Stimulated activated CD8-positive, alpha-beta memory T cell treated with anti-CD3 and anti-CD28 coated beads, Interleukin-7, amount 100 ng/mL, for 48 hours (primary cell): Measurements from ENCODE around the gene ARID2.

Source experiments
- DNase-seq, 2 donors: peaks; one replicate each; pipeline ENCODE4 v3.0.0-alpha.2; 2020; ENCODE audit warnings: low read depth in 1 of 2; ENCODE audit errors: extremely low read depth in 1 of 2

ARID2 gene

GRCh38 chr12:45918818-45919217 lies 189.3 kb downstream of the ARID2 start:
- no peak for DNase-seq

DNA sequence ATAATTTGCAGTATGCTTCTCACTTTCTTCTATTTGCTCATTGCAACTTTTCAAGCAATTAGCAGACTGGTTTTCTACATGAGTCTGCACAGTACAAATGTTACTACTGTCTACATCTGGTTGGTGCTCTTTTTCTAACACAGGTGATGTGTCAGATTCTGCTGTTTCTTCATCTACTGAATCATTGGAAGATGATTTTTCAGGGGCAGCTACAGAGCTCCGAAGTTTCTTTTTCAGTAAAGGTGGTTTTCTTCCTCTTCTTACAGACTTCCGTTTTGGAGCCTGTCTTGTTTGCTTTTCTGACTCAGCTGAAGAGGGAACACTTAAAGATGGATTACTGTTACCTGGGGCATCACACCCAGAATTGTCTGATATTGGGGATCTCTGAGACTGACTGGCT lies 198.8 kb downstream of the ARID2 start:
- no peak for DNase-seq

- DNase-seq = no peak
These were observed 200.9 kb downstream of the ARID2 start for GRCh38 chr12:45930369-45930768.

DNA sequence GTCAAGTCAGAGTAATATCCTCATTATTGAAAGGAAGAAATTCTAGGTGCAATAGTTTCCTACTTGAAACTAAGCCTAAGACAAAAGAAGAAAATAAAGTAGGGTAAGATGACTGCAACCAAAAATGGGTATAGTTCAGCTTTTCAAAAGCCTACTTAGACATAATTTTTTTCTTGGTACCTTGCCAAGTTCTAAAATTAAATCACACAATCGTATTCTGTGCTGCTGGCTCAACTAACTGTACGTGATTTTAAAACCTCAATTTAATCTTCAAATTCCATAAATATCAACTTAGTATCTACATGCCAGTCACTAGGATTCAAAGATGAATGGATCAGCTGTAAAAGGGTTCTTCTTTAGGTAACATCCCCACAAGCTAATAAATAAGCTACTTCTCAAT lies 204.0 kb downstream of the ARID2 start:
- DNase-seq = no peak

- no peak for DNase-seq
These were observed 205.4 kb downstream of the ARID2 start for GRCh38 chr12:45934956-45935355.

DNA sequence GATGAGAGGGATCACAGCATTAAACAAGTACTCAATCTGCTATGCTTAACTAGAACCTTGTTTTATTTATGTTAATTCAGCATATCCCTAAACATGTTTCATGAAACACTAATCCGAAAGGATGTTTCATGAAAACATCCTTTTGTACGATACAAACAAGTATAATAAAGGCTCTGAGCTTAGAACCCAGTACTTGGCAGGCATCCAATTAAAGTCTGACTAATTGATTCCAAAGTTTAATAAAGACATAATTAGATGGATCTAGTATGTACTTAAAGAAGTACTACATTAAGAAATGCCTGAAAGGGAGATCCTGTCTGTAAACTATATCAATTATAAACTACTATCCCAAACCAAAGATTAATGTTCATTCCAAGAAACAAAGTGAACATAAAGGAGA lies 209.1 kb downstream of the ARID2 start:
- no peak for DNase-seq

GRCh38 chr12:45939759-45940158 lies 210.3 kb downstream of the ARID2 start:
- DNase-seq = no peak

GRCh38 chr12:45944771-45945170 lies 215.3 kb downstream of the ARID2 start:
- DNase-seq = no peak

- DNase-seq = no peak
These were observed 216.9 kb downstream of the ARID2 start for GRCh38 chr12:45946435-45946834.

- DNase-seq = no peak
These were observed 219.0 kb downstream of the ARID2 start for GRCh38 chr12:45948546-45948945.
